Mesothelial cell of epicardium (in vitro differentiated cells): ENCODE measurements around the gene MATCAP1. TPM values are rescaled to one million over a fixed set of nuclear protein-coding genes. Genes with fewer than 3 reads are reported as not detected.

Experiments
- DNase-seq, 2 experiments: peaks; one replicate each; pipeline ENCODE4 v3.0.0; 2021; ENCODE audit warnings: low spot score in 2 of 2; ENCODE audit not compliant: unreplicated experiment in 2 of 2
- H3K27ac Mint-ChIP-seq: 2 replicates; pipeline ENCODE4 v1.8.0; 2021; ENCODE audit warnings: mixed read lengths
- H3K27me3 Mint-ChIP-seq: 2 replicates; pipeline ENCODE4 v1.8.0; 2021; ENCODE audit warnings: low read depth, mixed read lengths
- H3K36me3 Mint-ChIP-seq: 2 replicates; pipeline ENCODE4 v1.8.0; 2021; ENCODE audit warnings: mixed read lengths
- H3K4me1 Mint-ChIP-seq: 2 replicates; pipeline ENCODE4 v1.8.0; 2021; ENCODE audit warnings: mixed read lengths
- H3K4me3 Mint-ChIP-seq: 2 replicates; pipeline ENCODE4 v1.8.0; 2021; ENCODE audit warnings: mild to moderate bottlenecking, moderate library complexity, mixed read lengths
- H3K9me3 Mint-ChIP-seq: 2 replicates; pipeline ENCODE4 v1.8.0; 2021; ENCODE audit warnings: mixed read lengths
- total RNA-seq: library from RNA; stranded (reverse); gene quantifications from 3 replicates; pipeline ENCODE4 v1.2.1, GENCODE V29; 2021
- TF ChIP-seq, protein P1 (sequence below): fragments of 200-600 bp; sonication (generic); IDR thresholded peaks from one replicate; pipeline ENCODE4 v1.5.0; 2021; ENCODE audit warnings: antibody characterized with exemption; ENCODE audit not compliant: unreplicated experiment

MATCAP1 gene
- total RNA-seq, 1 donor from 2014 or later, result 131 TPM

GRCh38 chr16:67216612-67217490 lies 33.1 kb upstream of the MATCAP1 start:
- Mint-ChIP-seq H3K27ac (no peak overlapping the region), H3K4me3 (no peak overlapping the region)

DNA sequence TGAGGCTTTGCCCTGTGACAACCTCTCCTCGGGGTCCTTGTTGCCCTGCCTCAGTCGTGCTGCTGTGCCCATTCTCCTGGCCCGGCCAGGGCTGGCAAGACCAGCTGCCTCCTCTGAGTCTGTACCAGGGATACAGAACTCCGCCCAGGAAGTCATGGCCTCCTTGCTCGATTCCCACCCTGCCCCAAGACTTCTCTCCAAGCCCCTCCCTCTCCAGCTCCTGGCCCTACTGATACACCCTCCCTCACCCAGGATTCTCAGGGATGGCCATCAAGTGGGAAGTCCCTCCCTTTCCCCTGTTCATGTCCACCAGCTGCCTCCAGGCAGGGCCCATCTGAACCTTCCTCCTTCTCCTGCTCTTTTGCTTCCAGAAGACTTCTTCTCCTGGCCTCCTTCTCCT lies 31.9 kb upstream of the MATCAP1 start:
- no peak for DNase-seq

More at GRCh38 chr16:67216612-67217490, 33.1 kb upstream of the MATCAP1 start:
- Mint-ChIP-seq H3K36me3 (peaks cover 11% of the 10 kb centered on the region), H3K27me3 (no peaks in the 10 kb centered on the region), H3K4me1 (no peaks in the 10 kb centered on the region), H3K9me3 (no peaks in the 10 kb centered on the region)
- TF ChIP-seq, protein P1, sequence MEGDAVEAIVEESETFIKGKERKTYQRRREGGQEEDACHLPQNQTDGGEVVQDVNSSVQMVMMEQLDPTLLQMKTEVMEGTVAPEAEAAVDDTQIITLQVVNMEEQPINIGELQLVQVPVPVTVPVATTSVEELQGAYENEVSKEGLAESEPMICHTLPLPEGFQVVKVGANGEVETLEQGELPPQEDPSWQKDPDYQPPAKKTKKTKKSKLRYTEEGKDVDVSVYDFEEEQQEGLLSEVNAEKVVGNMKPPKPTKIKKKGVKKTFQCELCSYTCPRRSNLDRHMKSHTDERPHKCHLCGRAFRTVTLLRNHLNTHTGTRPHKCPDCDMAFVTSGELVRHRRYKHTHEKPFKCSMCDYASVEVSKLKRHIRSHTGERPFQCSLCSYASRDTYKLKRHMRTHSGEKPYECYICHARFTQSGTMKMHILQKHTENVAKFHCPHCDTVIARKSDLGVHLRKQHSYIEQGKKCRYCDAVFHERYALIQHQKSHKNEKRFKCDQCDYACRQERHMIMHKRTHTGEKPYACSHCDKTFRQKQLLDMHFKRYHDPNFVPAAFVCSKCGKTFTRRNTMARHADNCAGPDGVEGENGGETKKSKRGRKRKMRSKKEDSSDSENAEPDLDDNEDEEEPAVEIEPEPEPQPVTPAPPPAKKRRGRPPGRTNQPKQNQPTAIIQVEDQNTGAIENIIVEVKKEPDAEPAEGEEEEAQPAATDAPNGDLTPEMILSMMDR, result no peak
- DNase-seq, result no peak

DNA sequence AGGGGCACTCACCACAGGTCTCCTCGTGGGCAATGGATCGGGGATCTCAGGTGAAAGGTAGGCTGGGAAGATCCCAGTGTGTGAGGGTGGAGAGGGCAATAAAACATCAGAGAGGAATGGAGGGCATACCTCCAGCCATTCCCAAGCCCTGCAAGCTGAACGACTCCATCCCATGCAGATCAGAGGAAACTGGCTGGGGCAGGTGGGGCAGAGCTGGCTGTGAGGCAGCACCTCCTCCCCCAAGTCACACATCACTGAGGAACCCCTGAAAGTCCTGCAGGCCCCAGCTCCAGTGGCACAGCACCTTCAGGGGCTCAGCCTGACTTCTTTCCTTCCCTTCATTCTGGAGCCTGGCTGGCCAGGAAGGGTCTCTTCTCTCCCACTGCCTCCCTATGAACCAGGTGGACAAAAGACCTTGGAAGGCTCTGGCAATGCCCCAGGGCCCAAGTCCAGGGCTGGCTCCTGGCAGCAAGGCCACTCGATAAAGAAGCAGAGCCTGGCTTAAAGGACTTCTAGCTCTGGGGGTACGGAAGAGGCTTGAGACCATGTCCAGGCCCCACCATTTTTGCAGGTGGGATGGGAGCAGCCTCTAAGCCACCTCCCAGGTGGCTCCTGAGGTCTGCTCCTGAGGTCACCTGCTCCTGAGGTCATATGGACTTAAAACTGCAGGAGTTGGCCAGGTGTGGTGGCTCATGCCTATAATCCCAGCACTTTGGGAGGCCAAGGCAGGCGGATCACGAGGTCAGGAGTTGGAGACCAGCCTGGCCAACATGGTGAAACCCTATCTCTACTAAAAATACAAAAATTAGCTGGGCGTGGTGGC lies 29.6 kb upstream of the MATCAP1 start:
- H3K27me3 Mint-ChIP-seq, result no peaks in the 10 kb centered on the region
- no peaks in the 10 kb centered on the region for H3K9me3 Mint-ChIP-seq

More for the DNA sequence above, 31.9 kb upstream of the MATCAP1 start:
- Mint-ChIP-seq H3K9me3 (no peaks in the 10 kb centered on the region), H3K27me3 (no peaks in the 10 kb centered on the region), H3K4me1 (no peaks in the 10 kb centered on the region), H3K4me3 (no peak overlapping the region), H3K27ac (no peak overlapping the region), H3K36me3 (peaks cover 9% of the 10 kb centered on the region)
- TF ChIP-seq, protein P1, result no peak

DNA sequence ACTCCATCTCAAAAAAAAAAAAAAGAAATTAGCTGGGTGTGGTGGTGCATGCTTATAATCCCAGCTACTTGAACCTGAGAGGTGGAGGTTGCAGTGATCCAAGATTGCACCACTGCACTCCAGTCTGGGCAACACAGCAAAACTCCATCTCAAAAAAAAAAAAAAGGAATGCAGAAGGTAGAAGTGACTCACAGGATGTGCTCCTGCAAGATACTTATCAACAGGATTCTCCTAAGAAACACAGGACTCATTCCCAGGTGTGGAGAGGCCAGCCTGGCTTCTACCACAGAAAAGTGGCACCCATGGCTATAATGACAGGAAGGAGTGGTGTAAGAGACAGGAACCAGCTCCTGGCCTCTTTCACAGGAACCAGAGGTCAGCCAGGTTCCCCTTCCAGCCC lies 29.0 kb upstream of the MATCAP1 start:
- Mint-ChIP-seq H3K4me1 (no peaks in the 10 kb centered on the region), H3K27me3 (no peaks in the 10 kb centered on the region), H3K9me3 (no peaks in the 10 kb centered on the region), H3K27ac (no peak overlapping the region), H3K36me3 (peaks cover 5% of the 10 kb centered on the region), H3K4me3 (no peak overlapping the region)
- TF ChIP-seq, protein P1, result no peak
- DNase-seq, result no peak

More for the DNA sequence above, 29.6 kb upstream of the MATCAP1 start:
- DNase-seq, result no peak
- TF ChIP-seq, protein P1, result no peak
- Mint-ChIP-seq H3K36me3 (peaks cover 5% of the 10 kb centered on the region), H3K4me1 (no peaks in the 10 kb centered on the region), H3K27ac (no peak overlapping the region), H3K4me3 (no peak overlapping the region)

DNA sequence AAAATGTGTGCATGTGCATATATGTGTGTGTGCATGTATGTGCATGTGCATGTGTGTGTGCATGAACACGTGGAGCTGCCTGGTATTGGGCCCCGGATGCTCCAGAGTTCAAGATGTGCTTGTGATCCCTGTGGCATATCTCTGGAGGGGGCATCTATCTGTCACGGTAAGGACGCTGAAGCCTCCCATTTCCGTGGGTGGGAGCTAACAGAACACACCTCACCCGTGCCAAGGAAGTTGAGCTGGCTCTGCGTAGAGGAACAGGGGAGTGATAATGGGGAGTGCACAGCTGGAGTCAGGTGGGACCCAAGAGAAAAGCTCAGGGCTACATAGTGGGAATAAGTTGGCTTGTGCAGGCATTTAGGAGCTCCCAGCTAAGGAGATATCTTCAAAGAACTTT lies 27.9 kb upstream of the MATCAP1 start:
- H3K36me3 Mint-ChIP-seq, result peaks cover under 1% of the 10 kb centered on the region
- no peaks in the 10 kb centered on the region for H3K9me3 Mint-ChIP-seq
- H3K4me3 Mint-ChIP-seq, result no peak overlapping the region
- H3K27me3 Mint-ChIP-seq, result no peaks in the 10 kb centered on the region
- TF ChIP-seq, protein P1, result no peak
- DNase-seq, result no peak
- H3K27ac Mint-ChIP-seq, result no peak overlapping the region
- no peaks in the 10 kb centered on the region for H3K4me1 Mint-ChIP-seq
